ENCODE measurements around the gene MOB3B. TPM values are rescaled to one million over a fixed set of nuclear protein-coding genes. Genes with fewer than 3 reads are reported as not detected.
A peak's percentile ranks its signal among the peaks of the same experiment; 100 is the strongest.

The MOB3B gene
- total RNA-seq, 1 donor from 2014 or later = 1.1 TPM

GRCh38 chr9:27293996-27294395 lies 235.6 kb downstream of the MOB3B start:
- no peak for FAIRE-seq
- no peak for TF ChIP-seq CTCF (IDR thresholded peaks at IDR 0.05; ENCODE audit: insufficient read depth, low read length, severe bottlenecking)
- H3K4me3 ChIP-seq (ENCODE audit: low read depth, low read length) = no peak overlapping the region

GRCh38 chr9:27292659-27293405 lies 236.8 kb downstream of the MOB3B start:
- no peak for TF ChIP-seq CTCF (IDR thresholded peaks at IDR 0.05; ENCODE audit: insufficient read depth, low read length, severe bottlenecking)
- no peaks in the 10 kb centered on the region for H3K36me3 ChIP-seq (ENCODE audit: control insufficient read depth, insufficient read depth, low read length)
- no peak for FAIRE-seq
- no peak overlapping the region for H3K4me3 ChIP-seq (ENCODE audit: low read depth, low read length)
- no peak for DNase-seq (ENCODE audit: low read depth)
- H3K27me3 ChIP-seq (ENCODE audit: control insufficient read depth, insufficient read depth, low read length) = peaks cover 2% of the 10 kb centered on the region

More at GRCh38 chr9:27293996-27294395, 235.6 kb downstream of the MOB3B start:
- no peaks in the 10 kb centered on the region for H3K36me3 ChIP-seq (ENCODE audit: control insufficient read depth, insufficient read depth, low read length)
- DNase-seq (ENCODE audit: low read depth) = no peak
- H3K27me3 ChIP-seq (ENCODE audit: control insufficient read depth, insufficient read depth, low read length) = peaks cover 2% of the 10 kb centered on the region

GRCh38 chr9:27291292-27291691 lies 238.3 kb downstream of the MOB3B start:
- no peak overlapping the region for H3K4me3 ChIP-seq (ENCODE audit: low read depth, low read length)
- no peaks in the 10 kb centered on the region for H3K36me3 ChIP-seq (ENCODE audit: control insufficient read depth, insufficient read depth, low read length)
- no peak for TF ChIP-seq CTCF (IDR thresholded peaks at IDR 0.05; ENCODE audit: insufficient read depth, low read length, severe bottlenecking)
- DNase-seq (ENCODE audit: low read depth) (no peak), FAIRE-seq (peak; percentile 32)
- peaks cover 2% of the 10 kb centered on the region for H3K27me3 ChIP-seq (ENCODE audit: control insufficient read depth, insufficient read depth, low read length)

- no peak for FAIRE-seq
- DNase-seq (ENCODE audit: low read depth) = no peak
- TF ChIP-seq CTCF (IDR thresholded peaks at IDR 0.05; ENCODE audit: insufficient read depth, low read length, severe bottlenecking) = no peak
Observed at GRCh38 chr9:27282269-27282668, 247.3 kb downstream of the MOB3B start.

GRCh38 chr9:27280860-27281259 lies 248.8 kb downstream of the MOB3B start:
- FAIRE-seq = peak; percentile 50
- no peak for DNase-seq (ENCODE audit: low read depth)
- Histone ChIP-seq H3K27me3 (ENCODE audit: control insufficient read depth, insufficient read depth, low read length) (no peaks in the 10 kb centered on the region), H3K4me3 (ENCODE audit: low read depth, low read length) (no peak overlapping the region), H3K36me3 (ENCODE audit: control insufficient read depth, insufficient read depth, low read length) (no peaks in the 10 kb centered on the region)
- TF ChIP-seq CTCF (IDR thresholded peaks at IDR 0.05; ENCODE audit: insufficient read depth, low read length, severe bottlenecking) = no peak

More at GRCh38 chr9:27282269-27282668, 247.3 kb downstream of the MOB3B start:
- Histone ChIP-seq H3K36me3 (ENCODE audit: control insufficient read depth, insufficient read depth, low read length) (no peaks in the 10 kb centered on the region), H3K4me3 (ENCODE audit: low read depth, low read length) (no peak overlapping the region), H3K27me3 (ENCODE audit: control insufficient read depth, insufficient read depth, low read length) (no peaks in the 10 kb centered on the region)

- no peaks in the 10 kb centered on the region for H3K27me3 ChIP-seq (ENCODE audit: control insufficient read depth, insufficient read depth, low read length)
- no peak for DNase-seq (ENCODE audit: low read depth)
- TF ChIP-seq CTCF (IDR thresholded peaks at IDR 0.05; ENCODE audit: insufficient read depth, low read length, severe bottlenecking) = no peak
- no peak overlapping the region for H3K4me3 ChIP-seq (ENCODE audit: low read depth, low read length)
- no peaks in the 10 kb centered on the region for H3K36me3 ChIP-seq (ENCODE audit: control insufficient read depth, insufficient read depth, low read length)
- FAIRE-seq = no peak
Observed at GRCh38 chr9:27280249-27280648, 249.4 kb downstream of the MOB3B start.

All from bronchial epithelial cell (primary cell).